Heart right ventricle (tissue), 16 donors: ENCODE results near the gene PSTPIP2. TPM values are rescaled to one million over a fixed set of nuclear protein-coding genes. Genes with fewer than 3 reads are reported as not detected.

Source experiments
- ATAC-seq, 8 donors: fragments of 200-7000 bp; cut with Tn5 transposase; one replicate each; pipeline ENCODE4 v1.9.1; 2020; ENCODE audit warnings: mild to moderate bottlenecking in 8 of 8, moderate library complexity in 8 of 8, moderate number of reproducible peaks in 1 of 8
- DNase-seq, 2 donors: peaks; one replicate each; pipeline ENCODE4 v3.0.0-alpha.2; 2020
- H3K27ac ChIP-seq, 10 donors: fragments of 200-600 bp; sonication (generic) in 2 of 10; one replicate each; pipeline versions ENCODE4 v1.5.0 to v1.8.0; 2020 to 2022; ENCODE audit warnings: mild to moderate bottlenecking in 3 of 10
- H3K27me3 ChIP-seq, 7 donors: fragments of 200-600 bp; one replicate each; pipeline ENCODE4 v1.8.0; 2021 to 2022; ENCODE audit warnings: mild to moderate bottlenecking in 2 of 7
- H3K36me3 ChIP-seq, 9 donors: fragments of 200-600 bp; sonication (generic) in 1 of 9; one replicate each; pipeline versions ENCODE4 v1.5.0 to v1.8.0; 2020 to 2022; ENCODE audit warnings: mild to moderate bottlenecking in 2 of 9
- H3K4me1 ChIP-seq, 9 donors: fragments of 200-600 bp; sonication (generic) in 1 of 9; one replicate each; pipeline versions ENCODE4 v1.5.0 to v1.8.0; 2020 to 2022; ENCODE audit warnings: mild to moderate bottlenecking in 4 of 9
- H3K4me3 ChIP-seq, 10 donors: fragments of 200-600 bp; sonication (generic) in 2 of 10; one replicate each; pipeline versions ENCODE4 v1.5.0 to v1.8.0; 2020 to 2022; ENCODE audit warnings: mild to moderate bottlenecking in 7 of 10, moderate library complexity in 2 of 10
- H3K9me3 ChIP-seq, 11 donors: fragments of 200-600 bp in 10 of 11; sonication (generic) in 2 of 11; one replicate each; pipeline versions ENCODE4 v1.5.0 to v1.8.0; 2013 to 2022; ENCODE audit warnings: mild to moderate bottlenecking in 2 of 11, control low read depth in 1 of 11, moderate library complexity in 1 of 11
- CTCF ChIP-seq, 9 donors: fragments of 200-600 bp; sonication (generic) in 2 of 9; IDR thresholded peaks; one replicate each; pipeline versions ENCODE4 v1.5.0 to v1.8.0; 2021 to 2022; ENCODE audit warnings: antibody characterized with exemption in 9 of 9, mild to moderate bottlenecking in 5 of 9, moderate library complexity in 1 of 9
- WGBS, 2 donors: extraction: QIAGEN DNeasy Blood & Tissue Kit; methylation state at CpG; one replicate each; pipeline ENCODE4 v1.1.7; 2013; ENCODE audit warnings: inconsistent platforms in 1 of 2; 5-methylcytosine and 5-hydroxymethylcytosine counted together
- intact Hi-C, 10 donors: fragments of 100-400 bp; cut with DNase I; formaldehyde crosslinking; loops; one replicate each; pipeline versions ENCODE4 v1.11.1 to v1.14.2; 2022
- polyA plus RNA-seq, 2 donors: library from polyadenylated mRNA; stranded (reverse); fragments of 200-250 nt; gene quantifications; one replicate each; pipeline ENCODE4 v1.2.3, GENCODE V29; 2013
- total RNA-seq, 10 donors: library from RNA; stranded (reverse); fragmentation: NEBNext Ultra II Directional in 3 of 10; extraction: Animal tissue kit (Norgen Biotek cat#: 25700) in 3 of 10; gene quantifications; one replicate each; pipeline versions ENCODE4 v1.2.1 to v1.2.4, GENCODE V29; 2021 to 2023
- donor health status: Arrhythmogenic right ventricular cardiomyopathy.
- donor health status: ischemic (EF 13 %, LVEDD 7.1; RV severe dilation, severe dysfunction).
- donor health status: healthy with polysubstance abuse.
- donor health status: DM: no; HTN: yes; CAD: no.
- donor health status: DM: no; HTN: no; CAD: no.
- donor health status: ischemic (EF 25% LVEDD 6.9; RV normal size, moderate dysfunction).
- donor health status: ischemic (EF 25% LVEDD 5.7; RV mildly dilated, moderate dysfunction).
- donor health status: healthy.
- donor health status: DM: yes; HTN: yes; CAD: no.
- donor health status: Ischemic cardiomyopathy.
- donor health status: ischemic (EF 35%, LVEDD 5.7; RV mildly dilated, moderate dysfunction).
- donor health status: nonischemic (EF 11% LVEDD 7.7; RV severe dilation, severe dysfunction).
- donor health status: DM: yes; HTN: yes; CAD: no.
- donor health status: PGD.
- donor health status: ischemic (EF 29% LVEDD 5.4; RV normal size, mild dysfunction).
- donor health status: nonischemic (EF 23%, LVEDD 6.1; RV moderate dilation, normal function).

Gene PSTPIP2
- total and polyA plus RNA-seq, 12 donors = 0.49 to 6.7 (median 2.2) TPM

GRCh38 chr18:45981821-45982220 lies 90.2 kb downstream of the PSTPIP2 start:
- Histone ChIP-seq H3K36me3 (no peaks in the 10 kb centered on the region), H3K9me3 (no peaks in the 10 kb centered on the region), H3K4me3 (no peak overlapping the region), H3K4me1 (peaks cover 0 to 23% (median 0%) of the 10 kb centered on the region in 9 donors), H3K27me3 (no peaks in the 10 kb centered on the region), H3K27ac (peak overlapping the region in 1 of 10 donors; percentile 20)
- DNase-seq (no peak), ATAC-seq (no peak)
- intact Hi-C loops = loop anchor here in 3 of 10 donors (5.0 to 10.0 kb wide), 3 partner anchors 53 to 90 kb away; partner anchors contain the start of gene PSTPIP2 (in 1 of the 3)
- 74 to 81% methylated on average over 2 of the region's 2 CpGs for WGBS, 2 donors
- no peak for TF ChIP-seq CTCF (IDR thresholded peaks at IDR 0.05)

GRCh38 chr18:45980229-45980628 lies 91.8 kb downstream of the PSTPIP2 start:
- H3K27ac ChIP-seq = no peak overlapping the region
- no peak for TF ChIP-seq CTCF (IDR thresholded peaks at IDR 0.05)
- intact Hi-C loops = loop anchor here in 3 of 10 donors (5.0 to 10.0 kb wide), 3 partner anchors 55 to 92 kb away; partner anchors contain the start of gene PSTPIP2 (in 1 of the 3)
- H3K4me1 ChIP-seq = peaks cover 0 to 23% (median 0%) of the 10 kb centered on the region in 9 donors
- H3K36me3 ChIP-seq = no peaks in the 10 kb centered on the region
- ATAC-seq (no peak), DNase-seq (no peak)
- 50 to 66% methylated on average over 2 of the region's 2 CpGs for WGBS, 2 donors
- no peaks in the 10 kb centered on the region for H3K27me3 ChIP-seq
- no peak overlapping the region for H3K4me3 ChIP-seq
- H3K9me3 ChIP-seq = no peaks in the 10 kb centered on the region

GRCh38 chr18:45978084-45978483 lies 94.0 kb downstream of the PSTPIP2 start:
- Histone ChIP-seq H3K4me1 (peaks cover 0 to 28% (median 0%) of the 10 kb centered on the region in 9 donors), H3K9me3 (no peaks in the 10 kb centered on the region), H3K36me3 (no peaks in the 10 kb centered on the region), H3K27me3 (no peaks in the 10 kb centered on the region), H3K4me3 (no peak overlapping the region), H3K27ac (no peak overlapping the region)
- DNase-seq (no peak), ATAC-seq (no peak)
- intact Hi-C loops = loop anchor here in 7 of 10 donors (5.0 to 10.0 kb wide), 5 partner anchors 47 to 313 kb away; partner anchors contain the start of gene PSTPIP2 (in 2 of the 7)
- TF ChIP-seq CTCF (IDR thresholded peaks at IDR 0.05) = no peak
- WGBS, 2 donors = 93 to 98% methylated on average over 1 of the region's 1 CpG

GRCh38 chr18:45976974-45977373 lies 95.1 kb downstream of the PSTPIP2 start:
- Histone ChIP-seq H3K4me3 (no peak overlapping the region), H3K9me3 (no peaks in the 10 kb centered on the region), H3K27me3 (no peaks in the 10 kb centered on the region), H3K4me1 (peaks cover 0 to 23% (median 0%) of the 10 kb centered on the region in 9 donors), H3K36me3 (no peaks in the 10 kb centered on the region), H3K27ac (no peak overlapping the region)
- intact Hi-C loops = loop anchor here in 7 of 10 donors (5.0 to 10.0 kb wide), 5 partner anchors 48 to 312 kb away; partner anchors contain the start of gene PSTPIP2 (in 2 of the 7)
- no peak for TF ChIP-seq CTCF (IDR thresholded peaks at IDR 0.05)
- ATAC-seq = no peak
- DNase-seq = no peak
- 80 to 82% methylated on average over 5 of the region's 5 CpGs for WGBS, 2 donors
